Middle frontal gyrus (tissue), 1 donor: ENCODE measurements around the gene LRG1.

Experiments used
- DNase-seq: peaks from one replicate; pipeline ENCODE4 v3.0.0-alpha.2; 2015; ENCODE audit warnings: low spot score; ENCODE audit errors: extremely low spot score

The LRG1 gene

GRCh38 chr19:4510435-4511255 lies 29.2 kb downstream of the LRG1 start:
- DNase-seq: no peak

GRCh38 chr19:4508698-4509097 lies 31.1 kb downstream of the LRG1 start:
- DNase-seq: no peak

GRCh38 chr19:4507804-4508203 lies 32.0 kb downstream of the LRG1 start:
- DNase-seq: no peak

- no peak for DNase-seq
These were observed 32.7 kb downstream of the LRG1 start for GRCh38 chr19:4507150-4507452.

- DNase-seq: no peak
These were observed 33.2 kb downstream of the LRG1 start for GRCh38 chr19:4506449-4507149.

- DNase-seq: no peak
These were observed 34.0 kb downstream of the LRG1 start for GRCh38 chr19:4505570-4506448.

GRCh38 chr19:4504891-4505569 lies 34.8 kb downstream of the LRG1 start:
- no peak for DNase-seq

- DNase-seq: peak; percentile 6
These were observed 35.5 kb downstream of the LRG1 start for GRCh38 chr19:4504297-4504701.

GRCh38 chr19:4503825-4504170 lies 36.0 kb downstream of the LRG1 start:
- no peak for DNase-seq

GRCh38 chr19:4503132-4503824 lies 36.6 kb downstream of the LRG1 start:
- no peak for DNase-seq

- no peak for DNase-seq
These were observed 37.3 kb downstream of the LRG1 start for GRCh38 chr19:4502282-4503131.

GRCh38 chr19:4501691-4502090 lies 38.1 kb downstream of the LRG1 start:
- DNase-seq: no peak

- DNase-seq: no peak
These were observed 38.8 kb downstream of the LRG1 start for GRCh38 chr19:4500841-4501591.

GRCh38 chr19:4499855-4500254 lies 40.0 kb downstream of the LRG1 start:
- no peak for DNase-seq

- no peak for DNase-seq
These were observed 40.5 kb downstream of the LRG1 start for GRCh38 chr19:4499318-4499717.

GRCh38 chr19:4498694-4499093 lies 41.1 kb downstream of the LRG1 start:
- no peak for DNase-seq

- no peak for DNase-seq
These were observed 42.0 kb downstream of the LRG1 start for GRCh38 chr19:4497770-4498389.

- no peak for DNase-seq
These were observed 43.5 kb downstream of the LRG1 start for GRCh38 chr19:4496304-4496703.

GRCh38 chr19:4495471-4495870 lies 44.4 kb downstream of the LRG1 start:
- DNase-seq: no peak
